ENCODE measurements around the gene CCDC24.

CCDC24 gene

GRCh38 chr1:43963006-43963405 is 28.4 kb upstream of the CCDC24 start:
- DNase-seq (ENCODE audit: low read depth), result no peak

- DNase-seq (ENCODE audit: low read depth), result no peak
These were observed 27.5 kb upstream of the CCDC24 start for GRCh38 chr1:43963890-43964289.

DNA sequence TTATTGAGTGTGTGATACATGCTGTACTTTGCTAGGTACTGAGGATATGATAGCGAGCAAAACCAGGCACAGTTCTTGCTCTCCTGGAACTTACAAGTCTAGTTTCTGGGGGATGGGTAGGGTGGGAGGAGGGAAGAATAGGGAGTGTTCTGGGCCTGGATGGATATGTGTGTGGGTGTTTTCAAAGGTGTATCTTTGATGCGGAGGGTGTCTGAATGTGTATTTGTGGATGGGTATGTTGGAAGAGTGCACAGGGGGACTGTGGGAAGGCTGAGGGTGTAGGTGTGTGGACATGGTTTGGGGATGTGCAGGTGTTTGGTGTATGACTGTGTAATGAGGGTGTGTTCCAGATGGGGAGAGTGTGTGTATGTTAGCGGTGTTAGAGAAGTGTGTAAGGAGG is 26.1 kb upstream of the CCDC24 start:
- no peak for DNase-seq (ENCODE audit: low read depth)

DNA sequence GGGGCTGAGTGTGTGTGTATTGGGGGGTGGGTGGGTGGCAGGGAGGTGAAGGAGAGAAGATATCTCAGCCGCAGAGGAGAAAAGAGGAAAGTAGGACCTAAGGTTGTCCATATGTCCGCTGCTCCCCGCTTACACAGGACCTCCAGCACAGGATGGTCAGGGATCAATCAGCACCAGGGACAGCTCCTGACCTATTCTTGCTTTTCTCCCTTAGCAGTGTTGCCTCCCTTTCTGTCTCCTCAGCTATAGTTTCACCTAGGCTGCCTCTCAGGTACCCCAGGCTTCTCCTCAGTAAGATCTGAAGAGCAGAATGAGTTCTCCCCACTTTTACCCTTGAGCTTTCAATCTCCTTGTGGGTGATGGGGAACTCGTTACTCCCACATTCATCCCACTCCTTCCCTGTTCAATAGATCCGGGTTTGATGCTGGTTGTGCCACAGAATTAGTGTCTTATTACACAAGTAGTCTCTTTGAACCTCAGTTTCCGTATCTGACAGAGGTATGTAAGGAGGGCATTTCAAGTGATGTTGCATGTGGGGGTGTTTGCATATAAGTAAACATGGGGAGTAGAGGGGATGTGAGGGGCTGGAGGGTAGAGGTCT is 23.0 kb upstream of the CCDC24 start:
- DNase-seq (ENCODE audit: low read depth), result no peak

DNA sequence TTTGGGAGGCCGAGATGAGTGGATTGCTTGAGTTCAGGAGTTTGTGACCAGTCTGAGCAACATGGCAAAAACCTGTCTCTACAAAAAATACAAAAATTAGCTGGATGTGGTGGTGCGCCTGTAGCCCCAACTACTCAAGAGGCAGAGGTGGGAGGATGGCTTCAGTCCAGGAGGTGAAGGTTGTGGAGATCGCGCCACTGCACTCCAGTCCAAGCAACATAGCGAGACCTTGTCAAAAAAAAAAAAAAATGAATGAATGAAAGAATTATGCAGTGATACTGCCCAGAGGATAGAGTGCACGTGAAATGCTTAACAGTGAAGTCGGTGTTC is 22.0 kb upstream of the CCDC24 start:
- DNase-seq (ENCODE audit: low read depth), result no peak

DNA sequence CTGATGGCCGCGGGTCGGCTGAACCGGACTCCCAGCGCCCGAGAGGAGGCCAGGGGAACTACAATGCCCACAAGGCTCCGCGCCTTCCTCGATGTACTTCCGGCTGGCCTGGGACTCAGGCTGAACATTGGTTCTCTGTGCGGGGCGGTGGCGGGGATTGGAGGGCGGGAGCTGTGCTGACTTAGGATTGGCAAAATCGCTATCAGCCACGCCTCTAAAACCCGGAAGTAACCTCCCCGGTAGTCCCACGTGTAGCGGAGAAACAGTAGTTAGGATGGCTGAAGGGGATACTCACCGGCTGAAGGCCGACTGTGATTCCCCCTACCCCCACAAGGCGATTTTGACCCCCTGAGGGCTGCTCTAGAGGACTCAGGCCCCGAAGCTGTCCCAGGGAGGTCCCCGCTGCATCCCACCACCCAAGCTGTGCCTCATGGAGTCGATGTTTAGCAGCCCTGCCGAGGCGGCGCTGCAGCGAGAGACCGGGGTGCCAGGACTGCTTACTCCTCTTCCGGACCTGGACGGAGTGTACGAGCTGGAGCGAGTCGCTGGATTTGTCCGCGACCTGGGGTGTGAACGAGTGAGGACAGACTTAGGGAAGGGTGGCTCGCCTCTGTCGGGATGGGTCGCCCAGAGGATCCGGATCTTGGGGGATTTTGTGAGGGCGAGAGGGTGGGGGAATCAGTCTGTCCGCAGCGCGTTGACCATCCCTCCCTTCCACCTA is 21.5 kb upstream of the CCDC24 start, which contains the start of gene DPH2:
DPH2 (plus strand) TSS at position 265 of the 721 bp plus-strand sequence; CDS start at position 431, 166 bp downstream.
- peak; percentile 92 for DNase-seq (ENCODE audit: low read depth)

- no peak for DNase-seq (ENCODE audit: low read depth)
These were observed 20.9 kb upstream of the CCDC24 start for GRCh38 chr1:43970502-43970901.

GRCh38 chr1:43970911-43971310 is 20.5 kb upstream of the CCDC24 start:
- DNase-seq (ENCODE audit: low read depth), result no peak

GRCh38 chr1:43971336-43971980 is 19.9 kb upstream of the CCDC24 start:
- no peak for DNase-seq (ENCODE audit: low read depth)

DNA sequence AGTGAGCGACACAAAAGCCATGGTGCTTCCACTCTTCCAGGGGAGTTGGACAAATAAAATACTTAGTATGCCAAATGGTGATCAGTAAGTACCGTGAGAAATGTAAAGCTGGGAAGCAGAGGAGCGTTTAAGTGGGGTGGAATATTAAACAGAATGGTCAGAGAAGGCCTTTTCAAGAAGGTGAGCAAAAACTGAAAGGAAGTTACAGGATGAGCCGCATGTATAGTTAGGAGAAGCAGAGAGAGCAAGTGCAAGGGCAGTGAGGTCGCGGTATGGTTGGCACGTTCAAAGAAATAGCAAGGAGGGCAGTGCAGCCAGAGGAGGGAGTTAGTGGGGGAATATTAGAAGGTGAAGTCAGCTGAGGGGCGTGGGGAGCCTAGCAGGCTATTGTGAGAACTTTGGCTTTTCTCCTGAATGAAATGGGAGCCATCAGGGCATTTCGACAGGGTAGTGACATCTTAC is 17.4 kb upstream of the CCDC24 start:
- no peak for DNase-seq (ENCODE audit: low read depth)

DNA sequence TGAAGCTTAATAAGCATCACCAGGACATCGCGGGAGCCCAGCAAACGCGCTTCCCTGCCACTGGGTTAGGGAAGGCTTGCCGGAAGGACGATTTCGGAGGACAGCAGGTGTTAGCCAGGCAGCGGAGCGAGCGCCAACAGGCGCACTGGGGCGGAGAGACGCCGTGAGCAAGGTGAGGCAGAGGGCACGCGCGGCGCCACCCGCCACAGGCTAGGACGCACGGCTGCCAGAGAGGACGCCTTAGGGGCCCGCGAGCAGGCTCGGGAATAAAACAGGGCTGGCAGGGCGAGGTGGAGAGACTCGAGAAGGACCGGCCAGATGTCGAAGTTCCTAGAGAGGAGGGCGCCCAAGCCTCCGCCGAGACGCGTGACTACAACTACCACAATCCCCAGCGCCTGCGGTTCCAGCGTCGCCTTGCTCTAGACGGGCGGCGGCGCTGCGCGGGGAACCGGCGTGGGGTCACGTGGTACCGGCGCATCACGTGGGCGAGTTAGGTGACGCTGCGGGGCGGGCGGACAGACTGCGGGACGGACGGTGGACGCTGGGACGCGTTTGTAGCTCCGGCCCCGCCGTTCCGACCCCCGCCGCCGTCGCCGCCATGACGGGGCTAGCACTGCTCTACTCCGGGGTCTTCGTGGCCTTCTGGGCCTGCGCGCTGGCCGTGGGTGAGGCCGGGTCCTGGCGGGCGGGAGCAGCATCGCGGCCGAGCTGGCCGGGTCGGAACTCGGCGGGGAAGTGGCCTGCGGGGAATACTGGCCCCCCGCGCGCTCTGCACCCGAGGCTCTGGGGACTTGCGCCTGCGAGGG is 16.8 kb upstream of the CCDC24 start, which contains the start of gene ATP6V0B:
ATP6V0B (plus strand) TSS at position 518 of the 806 bp plus-strand sequence; CDS start at position 599, 81 bp downstream.
- peak; percentile 83 for DNase-seq (ENCODE audit: low read depth)

- DNase-seq (ENCODE audit: low read depth), result no peak
These were observed 16.0 kb upstream of the CCDC24 start for GRCh38 chr1:43975249-43975961.

GRCh38 chr1:43976045-43976444 is 15.4 kb upstream of the CCDC24 start:
- DNase-seq (ENCODE audit: low read depth), result no peak

DNA sequence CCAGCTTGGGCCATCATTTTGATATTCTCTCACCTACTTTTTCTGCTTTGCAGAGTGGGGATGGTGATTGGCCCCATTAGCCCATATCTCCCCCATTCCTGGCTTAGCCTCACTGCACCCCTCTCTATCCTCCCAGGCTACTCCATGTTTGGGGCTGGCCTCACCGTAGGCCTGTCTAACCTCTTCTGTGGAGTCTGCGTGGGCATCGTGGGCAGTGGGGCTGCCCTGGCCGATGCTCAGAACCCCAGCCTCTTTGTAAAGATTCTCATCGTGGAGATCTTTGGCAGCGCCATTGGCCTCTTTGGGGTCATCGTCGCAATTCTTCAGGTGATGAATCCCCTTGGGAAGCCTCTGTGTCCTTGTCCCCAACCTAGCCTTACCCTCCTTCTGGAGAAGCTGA is 14.5 kb upstream of the CCDC24 start:
- no peak for DNase-seq (ENCODE audit: low read depth)

GRCh38 chr1:43977376-43978263 is 13.8 kb upstream of the CCDC24 start:
- DNase-seq (ENCODE audit: low read depth), result no peak

GRCh38 chr1:43978264-43978550 is 13.2 kb upstream of the CCDC24 start:
- no peak for DNase-seq (ENCODE audit: low read depth)

DNA sequence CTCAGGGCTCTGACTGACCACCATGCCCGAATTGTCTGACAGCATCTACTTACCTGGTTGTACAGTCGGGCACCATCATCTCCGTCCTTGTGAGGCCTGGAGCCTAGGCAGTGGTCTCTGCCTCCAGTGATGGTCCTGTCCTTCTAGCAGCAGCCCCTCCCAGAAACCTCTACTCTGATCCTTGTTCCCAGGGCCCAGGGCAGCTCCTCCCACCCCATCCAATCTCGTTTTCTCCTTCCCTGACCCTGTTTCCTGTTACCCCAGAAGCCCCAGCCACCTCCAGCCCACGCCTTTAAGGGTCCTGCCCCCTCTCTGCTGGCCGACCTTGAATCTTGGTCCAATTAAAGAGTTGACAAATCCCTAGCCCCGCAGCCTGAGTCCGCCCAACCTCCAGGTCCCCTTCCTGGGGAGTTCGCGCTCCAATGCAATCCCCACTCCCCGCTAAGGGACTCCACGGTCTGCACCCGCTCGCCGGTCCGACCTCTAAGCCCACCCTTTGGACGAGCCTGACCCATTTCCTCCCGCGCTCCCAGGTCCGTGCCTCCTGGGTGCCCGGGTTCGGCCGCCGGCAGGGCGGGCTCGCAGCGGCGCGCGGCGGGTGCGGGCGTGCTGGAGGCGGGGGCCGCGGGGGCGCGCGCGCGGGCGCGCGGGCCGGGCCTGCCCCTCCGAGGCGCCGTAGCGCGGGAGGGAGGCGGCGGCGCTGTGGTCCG is 12.7 kb upstream of the CCDC24 start, which contains the start of gene B4GALT2:
B4GALT2 (plus strand) TSS at position 660 of the 710 bp plus-strand sequence. CDS start 1,951 bp downstream, outside the sequence.
- no peak for DNase-seq (ENCODE audit: low read depth)

DNA sequence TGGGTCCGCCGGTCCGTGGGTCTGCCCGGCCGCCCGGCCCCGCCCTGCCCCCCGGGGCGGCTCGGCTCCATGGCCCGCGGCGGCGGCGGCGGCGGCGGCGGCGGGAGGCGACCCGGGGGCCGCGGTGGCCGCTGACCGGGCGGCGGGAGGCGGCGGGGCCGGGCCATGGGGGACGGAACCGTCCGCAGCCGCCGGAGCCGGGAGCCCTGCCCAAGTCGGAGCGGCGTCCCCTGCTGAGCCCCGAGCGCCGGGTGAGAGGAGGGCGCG is 12.2 kb upstream of the CCDC24 start:
- no peak for DNase-seq (ENCODE audit: low read depth)

GRCh38 chr1:43979528-43980254 is 11.7 kb upstream of the CCDC24 start:
- DNase-seq (ENCODE audit: low read depth), result no peak

Data from GM04504 (cell line).